Hematopoietic multipotent progenitor cell treated with erythropoietin and hydrocortisone succinate and interleukin-3 and kit ligand, for 4 days (in vitro differentiated cells): ENCODE measurements around the gene CHMP2B.

Experiments used
- DNase-seq: peaks from one replicate; pipeline ENCODE4 v3.0.0-alpha.2; 2015

Gene CHMP2B, protein sequence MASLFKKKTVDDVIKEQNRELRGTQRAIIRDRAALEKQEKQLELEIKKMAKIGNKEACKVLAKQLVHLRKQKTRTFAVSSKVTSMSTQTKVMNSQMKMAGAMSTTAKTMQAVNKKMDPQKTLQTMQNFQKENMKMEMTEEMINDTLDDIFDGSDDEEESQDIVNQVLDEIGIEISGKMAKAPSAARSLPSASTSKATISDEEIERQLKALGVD

DNA sequence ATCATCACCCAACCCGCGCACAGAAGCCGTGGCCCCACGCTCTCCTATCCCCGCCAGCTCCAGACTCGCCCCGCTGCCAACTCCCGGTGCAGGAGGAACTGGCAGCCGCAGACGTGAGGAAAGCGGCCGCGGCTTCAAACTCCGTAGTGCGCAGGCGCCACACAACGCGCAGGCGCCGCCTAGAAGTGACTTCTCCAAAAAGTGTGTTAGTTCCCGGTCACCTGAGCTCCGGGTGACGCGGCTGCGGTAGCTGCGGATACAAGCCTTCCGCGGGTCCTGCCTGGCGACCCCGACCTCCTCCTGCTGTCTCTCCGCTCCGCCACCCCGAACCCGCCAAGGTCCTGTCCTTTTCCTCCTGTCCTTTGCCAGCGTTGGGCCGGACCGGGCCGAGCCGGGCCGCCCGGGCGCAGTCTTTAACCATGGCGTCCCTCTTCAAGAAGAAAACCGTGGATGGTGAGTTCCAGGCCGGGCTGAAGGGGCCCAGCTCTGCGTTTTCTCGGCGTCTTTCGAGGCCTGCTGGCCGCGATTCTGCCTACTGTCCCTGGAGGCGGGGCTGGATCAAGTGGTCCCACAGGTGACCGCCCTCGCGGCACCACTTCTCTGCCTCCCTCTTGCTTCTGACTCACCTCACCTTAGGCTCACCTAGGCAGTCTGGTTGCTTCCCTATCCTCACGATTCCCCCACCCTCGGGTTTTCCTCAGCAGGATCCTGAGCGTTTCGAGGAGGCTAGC is at the start of gene CHMP2B:
Gene CHMP2B, plus strand, starts transcription at position 206 of the 731 bp plus-strand sequence. Its CDS starts 214 bp downstream, at position 420.
- peak; percentile 96 for DNase-seq

DNA sequence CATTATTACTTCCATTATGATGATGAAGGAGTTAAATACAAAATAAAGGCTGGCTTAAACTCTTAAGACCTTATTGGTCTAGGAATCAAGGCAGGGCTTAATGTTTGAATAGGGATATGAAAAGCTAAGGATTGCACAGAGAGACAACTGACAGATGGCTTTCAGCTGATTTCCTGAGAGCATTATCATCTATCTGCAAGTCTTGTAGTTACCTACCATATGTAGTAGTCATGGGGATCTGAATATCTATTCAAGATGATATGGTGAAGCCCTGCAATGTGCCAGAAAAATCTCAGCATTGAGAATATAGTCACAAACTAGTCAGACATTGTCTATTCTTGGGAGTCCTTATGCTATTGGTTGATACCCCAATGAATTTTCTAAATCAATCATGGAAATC is 47.5 kb upstream of the CHMP2B start:
- DNase-seq = no peak

DNA sequence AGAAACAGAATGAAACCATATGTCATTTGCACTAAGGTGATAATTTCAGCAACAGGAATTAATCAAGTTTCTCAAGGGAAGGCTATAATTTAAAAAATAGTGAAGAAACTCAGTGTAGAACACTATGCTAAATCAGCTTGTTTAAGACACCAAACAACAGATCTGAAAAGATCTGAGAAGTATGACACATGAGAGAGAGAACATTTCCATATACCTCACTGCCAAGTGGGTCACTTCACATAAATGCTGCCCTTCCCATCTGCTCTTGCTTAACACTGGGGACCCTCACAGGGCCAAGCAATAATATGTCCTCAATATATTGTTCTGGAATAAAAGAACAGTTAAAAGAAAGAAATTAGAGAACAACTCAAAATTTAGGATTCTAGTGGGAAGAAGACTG is 45.6 kb upstream of the CHMP2B start:
- DNase-seq = no peak

DNA sequence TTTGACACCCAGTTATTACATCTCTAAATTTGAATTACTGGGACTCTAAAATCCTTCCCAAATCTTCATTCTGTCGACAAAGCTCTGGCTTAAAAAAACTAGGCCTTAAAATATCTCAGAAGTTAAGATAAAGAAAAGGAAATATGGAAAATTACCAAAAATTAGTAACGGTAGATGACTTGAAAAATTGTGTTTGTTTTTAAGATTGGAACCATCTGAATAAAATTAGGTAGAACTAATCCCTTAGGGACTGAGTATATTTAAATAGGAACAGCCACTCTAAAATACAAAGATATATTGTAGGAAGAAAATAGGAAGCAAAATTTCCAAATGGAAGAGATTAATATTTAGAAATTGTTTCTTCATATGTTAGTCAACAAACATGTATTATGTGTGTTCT is 45.1 kb upstream of the CHMP2B start:
- DNase-seq = no peak

DNA sequence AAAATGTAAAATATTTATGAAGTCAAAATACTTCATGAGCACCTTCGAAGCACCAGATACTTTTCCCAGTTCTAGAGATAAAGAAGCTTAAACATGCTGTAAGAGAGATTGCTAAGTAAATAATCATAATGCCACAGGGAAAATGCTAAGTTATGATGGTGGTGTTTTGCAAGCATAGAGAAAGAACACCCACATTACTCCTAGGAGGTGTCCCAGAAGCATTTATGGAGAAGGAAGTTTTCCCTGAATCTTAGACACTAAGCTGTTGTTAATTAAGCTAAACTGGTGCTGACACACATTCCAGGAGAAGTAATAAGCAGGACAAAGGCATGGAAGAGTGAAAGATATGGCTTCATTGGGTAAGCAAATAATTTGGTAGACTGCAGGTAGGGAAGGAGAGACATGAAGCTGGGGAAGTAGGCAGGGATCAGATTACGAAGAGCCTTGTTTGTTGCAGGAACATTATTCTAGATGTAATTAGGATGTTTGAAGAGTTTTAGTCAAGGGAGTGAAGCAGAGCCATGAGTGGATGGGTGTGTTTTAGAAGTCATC is 40.4 kb upstream of the CHMP2B start:
- DNase-seq = no peak

DNA sequence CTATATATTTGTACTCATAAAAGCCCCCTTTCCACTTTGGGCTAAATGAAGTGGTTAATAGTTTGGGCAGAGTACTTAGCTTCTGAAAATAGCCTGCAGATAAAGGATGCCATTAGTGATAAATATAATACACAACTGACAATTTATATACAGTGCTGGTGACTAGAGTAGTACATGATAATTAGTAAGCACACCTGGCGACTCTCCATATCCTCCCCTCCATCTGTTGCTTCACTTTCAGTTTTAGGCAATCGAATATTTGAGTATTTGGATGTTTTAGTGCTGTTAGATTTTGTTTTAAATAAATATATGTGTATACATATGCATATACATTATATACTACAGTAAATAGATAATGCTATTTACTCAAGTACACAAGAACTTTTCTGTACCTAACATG is 35.9 kb upstream of the CHMP2B start:
- DNase-seq = no peak

DNA sequence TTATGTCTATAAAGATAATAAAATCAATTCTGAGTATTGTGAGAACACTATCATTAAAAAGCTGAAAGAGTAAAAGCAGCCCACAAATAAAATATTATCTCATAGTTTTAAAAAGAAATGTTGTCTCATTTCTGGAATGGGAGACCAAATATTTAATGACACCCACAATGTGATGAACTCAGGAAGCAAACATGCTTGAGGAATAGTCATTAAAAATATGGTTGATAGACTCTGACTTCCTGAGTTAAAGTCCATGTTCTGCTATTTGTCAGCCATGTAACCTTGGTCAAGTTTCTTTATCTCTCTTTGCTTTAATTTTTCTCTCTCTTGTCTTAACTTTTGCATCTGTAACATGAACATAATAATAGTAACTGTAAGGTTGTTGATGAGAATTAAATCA is 35.5 kb upstream of the CHMP2B start:
- DNase-seq = no peak

DNA sequence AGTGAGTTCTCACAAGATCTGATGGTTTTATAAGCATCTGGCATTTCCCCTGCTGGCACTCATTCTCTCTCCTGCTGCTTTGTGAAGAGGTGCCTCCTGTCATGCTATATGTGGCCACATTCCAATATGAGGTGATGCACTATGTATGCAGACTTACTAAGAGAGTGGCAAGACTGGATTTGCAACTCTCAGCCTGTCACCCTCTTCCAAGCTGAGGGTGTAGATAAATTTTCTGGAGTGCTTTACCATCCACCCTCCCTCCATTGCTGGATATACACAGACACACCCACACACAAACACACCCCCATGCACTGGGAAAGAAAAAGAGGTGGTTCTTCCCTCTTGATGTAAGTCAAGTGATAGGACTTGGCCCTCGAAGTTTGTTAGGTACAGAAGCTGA is 30.2 kb upstream of the CHMP2B start:
- no peak for DNase-seq

DNA sequence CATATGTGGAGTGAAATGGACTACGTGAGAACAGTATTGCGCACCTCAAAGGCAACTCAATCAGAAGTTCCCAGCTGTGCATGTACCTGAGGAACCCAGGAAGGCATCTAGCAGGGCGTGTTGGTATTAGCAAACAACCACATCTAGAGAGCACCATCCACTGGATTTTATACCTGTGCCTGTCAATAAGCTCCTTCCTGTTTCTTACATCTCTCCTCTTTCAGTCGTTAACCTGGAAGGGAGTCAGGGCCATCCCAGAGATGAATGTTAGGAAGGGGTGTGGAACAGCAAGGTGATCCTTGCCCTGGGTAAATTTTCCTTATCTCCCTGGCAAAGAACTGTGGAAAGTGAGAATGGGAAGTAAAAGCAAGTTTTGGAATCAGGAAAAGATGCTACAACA is 29.6 kb upstream of the CHMP2B start:
- no peak for DNase-seq

DNA sequence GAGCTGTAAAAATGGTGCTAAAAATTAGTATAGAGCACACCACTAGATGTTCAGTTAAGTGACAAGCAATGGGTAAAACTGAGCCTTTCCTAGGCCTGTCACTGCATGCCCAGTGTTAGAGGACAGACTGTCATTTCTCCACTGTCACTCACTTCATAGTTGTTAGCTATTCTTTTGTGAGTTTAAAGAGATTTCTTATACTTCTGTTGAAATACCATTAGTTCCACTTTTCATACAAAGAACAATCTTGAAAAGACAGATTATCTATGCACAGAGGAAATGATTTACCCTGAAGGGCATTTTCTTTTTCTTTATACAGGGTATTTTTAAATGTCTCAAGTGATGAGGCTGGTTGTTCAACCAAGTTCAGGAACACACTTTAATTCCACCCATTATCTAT is 28.3 kb upstream of the CHMP2B start:
- no peak for DNase-seq

DNA sequence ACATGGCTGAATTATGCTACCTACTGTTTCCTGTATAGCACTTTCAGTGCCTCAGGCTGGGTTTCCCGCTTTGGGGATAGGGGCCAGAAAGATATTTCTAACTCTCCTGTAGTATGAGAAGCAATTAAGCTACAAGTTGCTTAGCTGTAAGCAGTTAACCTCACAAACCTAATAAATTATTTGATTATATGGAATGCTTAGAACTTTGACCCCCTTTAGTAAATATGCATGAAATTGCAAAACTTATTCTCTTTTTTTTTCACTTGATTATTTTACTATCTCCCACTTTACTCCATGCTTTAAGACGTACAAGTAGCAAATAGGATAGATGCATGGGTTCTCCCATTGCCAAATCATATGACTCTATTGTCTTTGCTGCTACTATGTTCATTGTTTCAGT is 27.5 kb upstream of the CHMP2B start:
- no peak for DNase-seq

DNA sequence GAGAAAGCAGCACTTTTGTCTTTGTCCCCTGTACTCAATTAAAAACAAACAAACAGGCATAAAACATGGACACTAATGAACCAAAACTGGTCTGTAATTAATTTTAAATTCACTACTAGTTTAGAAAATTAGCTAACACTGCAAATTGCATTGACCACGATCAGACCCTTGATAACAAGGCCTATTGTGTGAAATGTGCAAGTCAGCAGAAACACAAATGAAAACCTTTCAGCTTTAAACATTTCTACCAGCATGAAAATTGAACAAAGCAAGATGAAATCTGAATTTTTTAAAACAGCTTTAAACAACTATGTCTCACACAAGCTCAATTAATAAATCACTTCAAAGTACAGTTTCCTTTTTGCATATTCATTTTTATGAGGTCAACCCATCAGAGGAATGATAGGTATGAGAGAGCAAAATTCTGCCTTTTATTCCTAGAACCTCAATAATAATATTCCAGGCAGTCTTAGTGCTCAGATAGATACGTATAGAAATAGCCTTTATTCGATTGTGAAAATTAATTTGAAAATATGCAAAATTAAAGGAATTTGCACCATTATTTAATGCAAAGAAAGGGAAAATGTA is 27.0 kb upstream of the CHMP2B start:
- DNase-seq = no peak

DNA sequence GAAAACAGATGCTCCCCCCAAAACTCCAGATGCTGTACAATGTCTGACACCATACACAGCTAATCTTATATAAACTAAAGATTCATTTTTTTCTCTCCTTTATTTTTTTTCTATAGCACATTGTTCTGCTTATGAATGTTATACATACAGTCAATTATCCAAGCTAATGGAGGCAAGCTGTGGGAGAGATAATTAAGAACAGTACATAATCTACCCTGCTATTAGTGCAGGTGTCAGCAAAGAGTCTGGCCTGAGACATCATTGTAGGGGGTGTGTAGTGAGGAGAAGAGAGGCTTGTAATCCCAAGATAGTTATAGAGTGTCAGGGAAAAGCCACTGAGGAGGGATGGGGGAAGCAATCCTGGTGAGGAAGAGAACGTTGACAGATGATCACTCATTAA is 25.4 kb upstream of the CHMP2B start:
- DNase-seq = no peak

DNA sequence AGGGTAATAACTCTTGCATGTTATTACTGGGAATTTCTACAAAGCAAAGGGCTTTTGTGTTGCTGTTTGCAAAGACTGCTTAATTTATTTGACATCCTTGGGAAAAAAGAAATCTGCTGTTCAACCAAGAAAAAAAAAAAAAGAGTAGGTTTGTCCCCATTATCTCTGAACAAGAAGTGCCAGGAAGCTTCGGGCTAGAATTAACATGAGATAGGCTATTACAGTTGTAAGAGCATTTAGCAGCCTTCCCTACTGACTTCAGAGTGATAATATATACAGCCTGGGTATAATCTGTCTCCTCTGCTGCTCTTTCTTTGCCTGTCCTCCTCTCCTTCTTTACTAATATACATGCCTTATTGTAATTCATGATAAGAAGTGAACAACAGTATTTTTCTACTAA is 23.3 kb upstream of the CHMP2B start:
- DNase-seq = peak; percentile 14

DNA sequence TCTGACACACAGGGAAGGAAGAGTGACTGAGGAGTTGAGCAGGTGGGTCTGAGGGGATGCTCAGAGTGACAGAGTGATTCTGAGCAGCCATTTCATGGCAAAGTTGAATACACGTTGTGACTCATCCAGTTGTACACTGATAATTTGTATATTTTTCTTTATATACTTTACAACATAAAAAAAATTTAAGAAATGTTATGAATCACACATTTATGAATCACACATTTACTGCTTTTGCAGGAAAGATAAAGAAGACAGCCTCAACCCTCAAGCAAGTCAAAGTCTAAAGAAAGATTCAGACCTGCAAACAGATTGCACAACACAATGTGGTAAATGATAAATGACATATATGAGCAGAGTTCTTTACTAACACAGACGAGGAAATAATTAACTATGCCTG is 21.0 kb upstream of the CHMP2B start:
- peak; percentile 46 for DNase-seq

DNA sequence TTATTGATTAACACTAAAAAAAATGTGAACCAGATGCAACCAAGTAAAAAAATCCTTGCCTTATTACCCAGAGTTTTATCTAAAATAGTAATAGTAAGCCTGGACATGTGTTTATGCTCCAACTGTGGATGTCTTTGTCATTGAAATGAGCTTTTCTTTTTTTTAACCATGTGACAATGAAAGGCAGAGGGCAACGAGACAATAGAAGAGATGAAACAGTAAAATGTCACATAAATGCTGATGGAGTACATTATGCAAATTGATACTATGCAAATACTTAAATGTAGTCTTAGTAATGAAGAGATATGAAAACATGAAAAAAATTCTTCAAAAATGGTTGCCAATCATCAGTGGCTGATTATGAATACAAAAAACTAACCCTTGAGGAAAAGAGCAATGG is 20.5 kb upstream of the CHMP2B start:
- no peak for DNase-seq

DNA sequence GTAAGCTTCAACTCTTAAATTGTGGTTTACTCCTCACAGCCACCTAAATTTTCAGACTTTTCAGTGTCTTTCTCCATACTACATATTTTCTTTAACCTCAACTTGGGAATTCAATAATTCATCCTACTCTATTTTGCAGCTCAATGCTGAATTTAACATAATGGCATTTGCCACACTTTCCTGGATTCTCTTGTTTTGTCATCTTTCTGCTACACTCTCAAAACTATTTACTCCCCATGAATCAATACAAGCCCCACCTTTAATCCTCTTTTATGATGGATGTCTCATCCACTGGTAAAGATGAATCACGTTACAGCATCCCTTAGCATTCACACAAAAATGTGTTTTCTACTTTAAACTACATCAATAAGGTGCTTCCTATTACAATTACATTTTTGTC is 19.6 kb upstream of the CHMP2B start:
- DNase-seq = no peak

DNA sequence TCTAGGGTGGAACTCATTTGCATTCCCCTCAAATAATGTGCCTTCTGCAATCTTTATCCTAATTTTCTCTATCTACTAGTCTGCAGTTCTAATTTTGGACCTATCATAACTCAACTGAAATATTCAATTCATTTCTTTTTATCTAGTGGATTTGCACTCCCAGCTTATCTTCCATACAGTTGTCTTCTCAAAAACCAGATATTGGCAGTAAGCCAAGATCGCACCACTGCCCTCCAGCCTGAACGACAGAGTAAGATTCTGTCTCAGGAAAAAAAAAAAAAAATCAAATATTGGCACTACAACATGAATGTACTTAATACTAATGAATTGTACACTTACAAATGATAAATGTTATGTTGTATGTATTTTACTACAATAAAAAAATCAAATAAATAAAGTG is 18.0 kb upstream of the CHMP2B start:
- DNase-seq = peak; percentile 73

DNA sequence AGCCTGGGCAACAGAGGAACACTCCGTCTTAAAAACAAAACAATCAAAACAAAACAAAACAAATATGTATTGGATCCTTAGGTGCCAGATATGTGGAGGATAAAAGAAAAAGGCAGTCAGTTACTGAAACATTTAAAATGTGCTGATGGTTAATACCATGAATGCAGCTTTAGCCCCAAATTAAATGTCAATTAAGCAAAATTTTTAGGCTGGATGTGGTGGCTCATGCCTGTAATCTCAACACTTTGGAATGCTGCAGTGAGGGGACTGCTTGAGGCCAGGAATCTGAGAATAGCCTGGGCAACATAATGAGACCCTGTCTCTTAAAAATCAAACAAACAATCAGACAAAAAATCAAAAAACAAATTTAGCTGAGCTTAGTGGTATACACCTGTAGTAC is 8.5 kb upstream of the CHMP2B start:
- no peak for DNase-seq

DNA sequence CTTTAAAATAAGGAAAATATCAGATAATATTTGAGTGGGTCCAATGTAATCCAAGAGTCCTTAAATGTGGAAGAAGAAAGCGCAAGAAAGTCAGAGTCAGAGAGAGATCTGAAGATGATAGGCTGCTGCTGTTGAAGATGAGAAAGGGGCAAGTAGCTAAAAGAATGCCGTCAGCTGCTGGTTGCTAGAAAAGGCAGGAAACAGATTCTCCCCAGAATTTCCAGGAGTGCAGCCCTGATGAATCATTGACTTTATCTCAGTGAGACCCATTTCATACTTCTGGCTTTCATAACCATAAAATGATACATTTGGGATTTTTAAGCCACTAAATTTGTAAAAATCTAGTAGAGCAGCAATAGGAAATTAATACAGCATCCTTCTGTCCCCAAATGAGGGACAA is 7.5 kb upstream of the CHMP2B start:
- DNase-seq = no peak

DNA sequence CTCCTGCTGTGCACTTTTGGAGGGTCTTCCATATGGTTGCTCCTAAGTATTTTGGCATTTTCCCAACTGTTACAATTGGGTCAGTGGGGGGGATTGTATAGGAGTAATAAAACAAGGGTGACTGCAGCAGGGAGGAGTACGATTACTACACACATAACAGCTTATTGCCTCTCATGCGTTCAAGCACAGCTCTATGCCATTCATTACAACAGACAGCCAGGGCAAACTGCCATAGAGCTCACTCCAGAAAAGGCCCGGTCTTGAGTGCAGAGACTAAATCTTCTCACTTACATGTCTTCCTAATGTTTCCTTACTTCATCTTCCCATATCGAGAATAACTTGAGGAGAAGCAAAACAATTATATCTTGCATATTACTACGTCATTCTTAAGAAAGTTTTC is 1.4 kb upstream of the CHMP2B start:
- no peak for DNase-seq

DNA sequence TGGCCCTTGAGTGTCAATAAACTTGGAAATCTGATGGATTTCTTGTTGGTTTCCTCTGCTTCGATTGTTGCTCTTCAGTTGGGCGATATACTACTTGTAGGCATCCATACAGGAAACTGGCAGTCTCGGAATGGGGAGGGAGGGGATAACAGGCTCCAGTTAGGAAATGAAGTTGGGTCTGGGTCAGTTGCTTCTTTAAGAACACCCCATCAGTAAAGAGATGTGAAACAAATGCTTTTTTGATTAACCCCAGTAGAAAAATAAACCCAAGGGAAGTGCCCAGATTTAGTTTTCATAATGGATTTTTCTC is 681 bp downstream of the CHMP2B start:
- DNase-seq = peak; percentile 5

DNA sequence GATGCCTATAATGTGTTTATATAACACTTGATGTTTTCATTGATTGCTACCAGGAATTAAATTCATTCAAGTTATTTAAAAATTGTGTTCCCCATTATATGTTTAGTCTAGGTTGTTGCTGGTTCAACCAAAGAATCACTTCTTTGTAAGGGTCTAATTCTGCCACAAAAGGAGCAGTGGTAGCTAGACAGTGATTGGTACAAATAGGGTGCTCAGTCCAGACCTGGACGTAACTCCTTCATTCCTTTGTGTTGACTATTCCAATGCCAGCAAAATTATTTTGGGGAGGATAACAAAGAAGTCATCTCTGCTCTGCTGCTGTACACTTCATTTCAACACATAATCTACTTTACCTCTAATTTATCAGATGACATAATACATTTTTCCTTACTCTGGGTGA is 1.2 kb downstream of the CHMP2B start:
- no peak for DNase-seq

DNA sequence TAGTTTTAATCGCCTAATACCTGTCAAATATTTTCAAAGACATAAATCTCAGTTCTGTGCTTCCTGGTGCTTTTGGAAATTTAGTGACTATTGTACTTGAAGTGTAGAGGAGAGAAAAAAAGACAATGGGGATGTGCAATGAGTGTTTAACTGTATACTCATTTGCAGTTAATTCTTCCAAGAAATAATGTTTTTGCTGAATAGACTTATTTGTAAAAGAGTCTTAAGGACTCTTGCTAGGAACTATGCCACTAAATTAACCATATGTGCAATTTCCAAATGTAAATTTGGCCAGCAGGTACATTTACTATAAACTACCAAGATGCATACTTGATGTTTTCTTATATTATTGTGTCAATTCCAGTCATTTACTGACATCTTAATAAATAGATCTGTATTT is 2.0 kb downstream of the CHMP2B start:
- DNase-seq = no peak

DNA sequence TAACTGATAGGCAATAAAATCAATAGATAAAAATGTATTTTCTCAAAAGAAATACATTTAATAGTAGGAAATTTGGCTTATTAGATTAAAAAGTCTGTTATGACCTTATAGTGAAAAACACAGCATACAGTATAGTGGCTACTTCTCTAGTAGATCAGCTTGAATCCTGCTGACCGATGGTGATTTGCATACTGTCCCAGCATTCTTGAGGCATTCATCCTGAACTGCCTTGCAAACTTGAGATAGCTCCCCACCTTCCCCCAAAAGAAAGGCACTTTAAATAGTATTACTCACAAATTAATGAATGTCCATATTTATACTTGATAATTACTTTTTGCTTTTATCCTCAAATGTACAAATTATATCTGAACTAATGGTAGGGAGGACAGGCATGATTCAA is 6.7 kb downstream of the CHMP2B start:
- DNase-seq = no peak
